ENCODE measurements around the gene RNF113B. TPM values are rescaled to one million over a fixed set of nuclear protein-coding genes. Genes with fewer than 3 reads are reported as not detected.
A peak's percentile ranks its signal among the peaks of the same experiment; 100 is the strongest.

Gene RNF113B
- total and polyA plus RNA-seq, 2 of the 13 experiments (the other 11 are each of a cell fraction or from before 2014, with no cell fraction given): not detected

DNA sequence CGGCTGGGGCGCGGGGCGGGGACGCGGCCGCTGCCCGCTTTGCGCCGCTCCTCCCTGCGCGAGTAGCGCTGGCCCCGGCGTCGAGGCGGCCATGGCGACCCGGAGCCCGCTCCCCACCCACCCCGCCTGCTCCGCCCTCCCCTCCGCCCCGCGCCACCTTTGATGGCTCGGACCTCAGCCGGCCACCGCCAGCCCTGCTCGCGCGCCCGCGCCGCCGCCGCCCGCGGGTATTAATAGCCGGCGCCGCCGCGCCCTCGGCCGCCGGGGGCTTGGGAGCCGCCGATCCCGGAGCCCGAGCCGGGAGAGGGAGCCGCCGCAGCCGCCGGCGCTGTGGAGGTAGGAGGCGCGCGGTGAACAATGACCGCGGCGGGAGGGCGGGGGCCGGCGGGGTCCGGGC, 33.9 kb downstream of the RNF113B start (continued):
- TF ChIP-seq TRIM24 (CRISPR knock-in tag; IDR thresholded peaks at IDR 0.05) (no peak), RNF2 (conservative IDR thresholded peaks at IDR 0.05; ENCODE audit: low read depth) (no peak), KDM4B (CRISPR knock-in tag; IDR thresholded peaks at IDR 0.05) (no peak), HNRNPLL (IDR thresholded peaks at IDR 0.05; ENCODE audit: low read depth, low read length, poor library complexity, severe bottlenecking) (peak; percentile 96), ZFP62 (CRISPR knock-in tag; IDR thresholded peaks at IDR 0.05) (no peak), EP300 (IDR thresholded peaks at IDR 0.05; ENCODE audit: low read depth in 2 of 2, low read length in 2 of 2) (no peak; a peak in 1 of 4 replicates), EP300 (CRISPR knock-in tag; IDR thresholded peaks at IDR 0.05; ENCODE audit: borderline replicate concordance) (no peak), AGO2 (optimal IDR thresholded peaks at IDR 0.05; ENCODE audit: low read depth, low read length) (no peak), NFE2L2 (IDR thresholded peaks at IDR 0.05; ENCODE audit: low read length) (no peak), ZNF333 (CRISPR knock-in tag; IDR thresholded peaks at IDR 0.05; ENCODE audit: borderline replicate concordance) (no peak), NFYC (CRISPR knock-in tag; IDR thresholded peaks at IDR 0.05) (no peak), ZNF30 (CRISPR knock-in tag; IDR thresholded peaks at IDR 0.05) (no peak), ZNF678 (CRISPR knock-in tag; IDR thresholded peaks at IDR 0.05) (no peak), SMC3 (IDR thresholded peaks at IDR 0.05; ENCODE audit: low read length) (no peak), ZNF605 (CRISPR knock-in tag; IDR thresholded peaks at IDR 0.05) (no peak), CEBPB (IDR thresholded peaks at IDR 0.05; ENCODE audit: borderline replicate concordance, low read depth, low read length) (no peak), ZBTB21 (CRISPR knock-in tag; IDR thresholded peaks at IDR 0.05) (no peak), ZNF674 (CRISPR knock-in tag; IDR thresholded peaks at IDR 0.05; ENCODE audit: low read depth) (no peak)
- TF ChIP-seq, protein P1, sequence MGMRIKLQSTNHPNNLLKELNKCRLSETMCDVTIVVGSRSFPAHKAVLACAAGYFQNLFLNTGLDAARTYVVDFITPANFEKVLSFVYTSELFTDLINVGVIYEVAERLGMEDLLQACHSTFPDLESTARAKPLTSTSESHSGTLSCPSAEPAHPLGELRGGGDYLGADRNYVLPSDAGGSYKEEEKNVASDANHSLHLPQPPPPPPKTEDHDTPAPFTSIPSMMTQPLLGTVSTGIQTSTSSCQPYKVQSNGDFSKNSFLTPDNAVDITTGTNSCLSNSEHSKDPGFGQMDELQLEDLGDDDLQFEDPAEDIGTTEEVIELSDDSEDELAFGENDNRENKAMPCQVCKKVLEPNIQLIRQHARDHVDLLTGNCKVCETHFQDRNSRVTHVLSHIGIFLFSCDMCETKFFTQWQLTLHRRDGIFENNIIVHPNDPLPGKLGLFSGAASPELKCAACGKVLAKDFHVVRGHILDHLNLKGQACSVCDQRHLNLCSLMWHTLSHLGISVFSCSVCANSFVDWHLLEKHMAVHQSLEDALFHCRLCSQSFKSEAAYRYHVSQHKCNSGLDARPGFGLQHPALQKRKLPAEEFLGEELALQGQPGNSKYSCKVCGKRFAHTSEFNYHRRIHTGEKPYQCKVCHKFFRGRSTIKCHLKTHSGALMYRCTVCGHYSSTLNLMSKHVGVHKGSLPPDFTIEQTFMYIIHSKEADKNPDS (CRISPR knock-in tag; IDR thresholded peaks at IDR 0.05): no peak
- TF ChIP-seq, protein P2, sequence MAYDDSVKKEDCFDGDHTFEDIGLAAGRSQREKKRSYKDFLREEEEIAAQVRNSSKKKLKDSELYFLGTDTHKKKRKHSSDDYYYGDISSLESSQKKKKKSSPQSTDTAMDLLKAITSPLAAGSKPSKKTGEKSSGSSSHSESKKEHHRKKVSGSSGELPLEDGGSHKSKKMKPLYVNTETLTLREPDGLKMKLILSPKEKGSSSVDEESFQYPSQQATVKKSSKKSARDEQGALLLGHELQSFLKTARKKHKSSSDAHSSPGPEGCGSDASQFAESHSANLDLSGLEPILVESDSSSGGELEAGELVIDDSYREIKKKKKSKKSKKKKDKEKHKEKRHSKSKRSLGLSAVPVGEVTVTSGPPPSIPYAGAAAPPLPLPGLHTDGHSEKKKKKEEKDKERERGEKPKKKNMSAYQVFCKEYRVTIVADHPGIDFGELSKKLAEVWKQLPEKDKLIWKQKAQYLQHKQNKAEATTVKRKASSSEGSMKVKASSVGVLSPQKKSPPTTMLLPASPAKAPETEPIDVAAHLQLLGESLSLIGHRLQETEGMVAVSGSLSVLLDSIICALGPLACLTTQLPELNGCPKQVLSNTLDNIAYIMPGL (CRISPR knock-in tag; IDR thresholded peaks at IDR 0.05; ENCODE audit: borderline replicate concordance in 1 of 2, low read depth in 1 of 2): no peak
- TF ChIP-seq, protein P3, sequence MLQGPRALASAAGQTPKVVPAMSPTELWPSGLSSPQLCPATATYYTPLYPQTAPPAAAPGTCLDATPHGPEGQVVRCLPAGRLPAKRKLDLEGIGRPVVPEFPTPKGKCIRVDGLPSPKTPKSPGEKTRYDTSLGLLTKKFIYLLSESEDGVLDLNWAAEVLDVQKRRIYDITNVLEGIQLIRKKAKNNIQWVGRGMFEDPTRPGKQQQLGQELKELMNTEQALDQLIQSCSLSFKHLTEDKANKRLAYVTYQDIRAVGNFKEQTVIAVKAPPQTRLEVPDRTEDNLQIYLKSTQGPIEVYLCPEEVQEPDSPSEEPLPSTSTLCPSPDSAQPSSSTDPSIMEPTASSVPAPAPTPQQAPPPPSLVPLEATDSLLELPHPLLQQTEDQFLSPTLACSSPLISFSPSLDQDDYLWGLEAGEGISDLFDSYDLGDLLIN (CRISPR knock-in tag; IDR thresholded peaks at IDR 0.05; ENCODE audit: borderline replicate concordance): no peak
- TF ChIP-seq, protein P4, sequence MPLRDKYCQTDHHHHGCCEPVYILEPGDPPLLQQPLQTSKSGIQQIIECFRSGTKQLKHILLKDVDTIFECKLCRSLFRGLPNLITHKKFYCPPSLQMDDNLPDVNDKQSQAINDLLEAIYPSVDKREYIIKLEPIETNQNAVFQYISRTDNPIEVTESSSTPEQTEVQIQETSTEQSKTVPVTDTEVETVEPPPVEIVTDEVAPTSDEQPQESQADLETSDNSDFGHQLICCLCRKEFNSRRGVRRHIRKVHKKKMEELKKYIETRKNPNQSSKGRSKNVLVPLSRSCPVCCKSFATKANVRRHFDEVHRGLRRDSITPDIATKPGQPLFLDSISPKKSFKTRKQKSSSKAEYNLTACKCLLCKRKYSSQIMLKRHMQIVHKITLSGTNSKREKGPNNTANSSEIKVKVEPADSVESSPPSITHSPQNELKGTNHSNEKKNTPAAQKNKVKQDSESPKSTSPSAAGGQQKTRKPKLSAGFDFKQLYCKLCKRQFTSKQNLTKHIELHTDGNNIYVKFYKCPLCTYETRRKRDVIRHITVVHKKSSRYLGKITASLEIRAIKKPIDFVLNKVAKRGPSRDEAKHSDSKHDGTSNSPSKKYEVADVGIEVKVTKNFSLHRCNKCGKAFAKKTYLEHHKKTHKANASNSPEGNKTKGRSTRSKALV (CRISPR knock-in tag; IDR thresholded peaks at IDR 0.05): 0 out of 2 replicates have a peak, but pooled peaks have one; percentile 1
- TF ChIP-seq, protein P5, sequence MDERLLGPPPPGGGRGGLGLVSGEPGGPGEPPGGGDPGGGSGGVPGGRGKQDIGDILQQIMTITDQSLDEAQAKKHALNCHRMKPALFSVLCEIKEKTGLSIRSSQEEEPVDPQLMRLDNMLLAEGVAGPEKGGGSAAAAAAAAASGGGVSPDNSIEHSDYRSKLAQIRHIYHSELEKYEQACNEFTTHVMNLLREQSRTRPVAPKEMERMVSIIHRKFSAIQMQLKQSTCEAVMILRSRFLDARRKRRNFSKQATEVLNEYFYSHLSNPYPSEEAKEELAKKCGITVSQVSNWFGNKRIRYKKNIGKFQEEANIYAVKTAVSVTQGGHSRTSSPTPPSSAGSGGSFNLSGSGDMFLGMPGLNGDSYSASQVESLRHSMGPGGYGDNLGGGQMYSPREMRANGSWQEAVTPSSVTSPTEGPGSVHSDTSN (CRISPR knock-in tag; IDR thresholded peaks at IDR 0.05): no peak
